Natural killer cell (primary cell): ENCODE data around the gene ATP13A3. TPM values are rescaled to one million over a fixed set of nuclear protein-coding genes. Genes with fewer than 3 reads are reported as not detected.

ENCODE experiments used
- ATAC-seq, 3 donors: fragments of 150-1000 bp in 2 of 3; fragments of 200-7000 bp in 1 of 3; cut with Tn5 transposase; 1 replicate in 1 of 3; 2 replicates in 2 of 3; pipeline ENCODE4 v1.10.0; 2021; ENCODE audit warnings: mild to moderate bottlenecking in 2 of 3, moderate library complexity in 2 of 3
- DNase-seq, 2 donors: peaks; one replicate each; pipeline versions ENCODE4 v3.0.0 to v3.0.0-alpha.2; 2013 to 2021; ENCODE audit warnings: mixed read lengths in 1 of 2
- H3K27ac ChIP-seq: one replicate; pipeline ENCODE4 v1.5.1; 2013; ENCODE audit warnings: mild to moderate bottlenecking, low read length
- H3K27me3 ChIP-seq: one replicate; pipeline ENCODE4 v1.6.1; 2013; ENCODE audit warnings: low read length; ENCODE audit not compliant: control insufficient read depth, insufficient read depth
- H3K36me3 ChIP-seq: one replicate; pipeline ENCODE4 v1.6.1; 2013; ENCODE audit warnings: low read length; ENCODE audit not compliant: control insufficient read depth, insufficient read depth
- H3K4me1 ChIP-seq: one replicate; pipeline ENCODE4 v1.6.1; 2013; ENCODE audit warnings: low read length; ENCODE audit not compliant: control insufficient read depth, insufficient read depth
- H3K4me3 ChIP-seq: one replicate; pipeline ENCODE4 v1.5.1; 2013; ENCODE audit warnings: low read length
- H3K9me3 ChIP-seq: one replicate; pipeline ENCODE4 v1.6.1; 2013; ENCODE audit warnings: low read length; ENCODE audit not compliant: control insufficient read depth, insufficient read depth
- H3K27ac Mint-ChIP-seq, 2 donors: one replicate each; pipeline ENCODE4 v1.8.0; 2022; ENCODE audit warnings: mild to moderate bottlenecking in 2 of 2, mixed read lengths in 2 of 2, moderate library complexity in 1 of 2
- H3K27me3 Mint-ChIP-seq, 2 donors: one replicate each; pipeline ENCODE4 v1.8.0; 2022; ENCODE audit warnings: low read depth in 2 of 2, mixed read lengths in 2 of 2
- H3K36me3 Mint-ChIP-seq: one replicate; pipeline ENCODE4 v1.8.0; 2022; ENCODE audit warnings: mixed read lengths
- H3K4me1 Mint-ChIP-seq, 2 donors: one replicate each; pipeline ENCODE4 v1.8.0; 2022; ENCODE audit warnings: mixed read lengths in 2 of 2
- H3K4me3 Mint-ChIP-seq: one replicate; pipeline ENCODE4 v1.8.0; 2022; ENCODE audit warnings: mild to moderate bottlenecking, moderate library complexity, mixed read lengths
- H3K9me3 Mint-ChIP-seq, 2 donors: one replicate each; pipeline ENCODE4 v1.8.0; 2022; ENCODE audit warnings: mixed read lengths in 2 of 2
- CTCF ChIP-seq: fragments of 200-600 bp; IDR thresholded peaks from one replicate; pipeline ENCODE4 v1.8.0; 2022; ENCODE audit warnings: antibody characterized with exemption
- WGBS: methylation state at CpG from one replicate; pipeline ENCODE4 v1.1.7; 2013; ENCODE audit warnings: missing lambda C conversion rate; ENCODE audit not compliant: insufficient coverage; 5-methylcytosine and 5-hydroxymethylcytosine counted together
- intact Hi-C: fragments of 100-400 bp; cut with micrococcal nuclease; formaldehyde crosslinking; loops from one replicate; pipeline ENCODE4 v1.14.2; 2022
- total RNA-seq, 4 donors: library from RNA; stranded (reverse); fragments of 120-200 nt in 1 of 4; gene quantifications; one replicate each; pipeline versions ENCODE4 v1.2.3 to v1.2.4, GENCODE V29; 2013 to 2022

Gene ATP13A3
- total RNA-seq, 3 donors from 2014 or later (not counting 1 experiment from before 2014, with no cell fraction given) = 62.9 to 79.2 (median 64.2) TPM

DNA sequence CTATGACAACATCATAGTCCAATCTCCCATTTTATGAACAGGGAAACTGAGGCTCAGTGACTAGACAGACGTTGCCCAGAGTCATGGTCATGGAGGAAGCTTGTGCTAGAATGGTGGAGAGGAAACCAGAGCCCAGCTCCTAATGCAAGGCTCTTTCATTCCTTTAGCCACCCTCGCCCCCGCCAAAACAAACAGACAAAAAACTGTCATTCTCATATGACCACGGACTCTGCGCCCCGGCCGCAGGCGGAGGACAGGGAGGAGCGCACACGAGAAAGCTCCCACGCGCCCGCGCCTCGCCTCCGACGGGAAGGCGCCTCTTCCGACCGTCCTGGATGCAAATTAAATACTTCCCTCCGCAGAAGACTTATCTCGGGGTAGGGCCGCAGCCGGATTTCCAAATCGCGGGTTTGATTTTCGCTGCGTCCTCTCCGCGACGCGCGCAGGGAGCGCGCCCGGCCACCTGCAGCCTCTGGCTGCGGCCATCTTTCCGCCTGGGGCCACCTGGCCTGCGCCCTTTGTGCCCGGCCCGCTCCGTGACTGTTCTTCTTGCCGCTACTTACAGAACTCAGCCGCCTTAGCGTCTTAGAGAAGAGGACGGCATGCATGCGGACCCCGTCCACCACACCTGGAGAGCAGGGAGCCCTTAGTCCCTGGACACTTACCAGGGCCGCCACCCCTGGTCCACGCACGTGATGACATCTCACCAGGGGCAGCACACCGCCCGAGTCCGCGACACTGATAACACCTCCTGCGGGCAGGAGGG lies 670 bp upstream of the ATP13A3 start:
- no peaks in the 10 kb centered on the region for H3K27me3 ChIP-seq
- no peaks in the 10 kb centered on the region for H3K9me3 ChIP-seq
- H3K27me3 Mint-ChIP-seq = no peaks in the 10 kb centered on the region
- H3K4me1 Mint-ChIP-seq = peaks cover 34 to 40% of the 10 kb centered on the region in 2 donors
- intact Hi-C loops = loop anchor here (1.0 to 10.0 kb wide), 3 partner anchors 15 to 777 kb away; no protein-coding TSS in a partner anchor
- H3K4me1 ChIP-seq = peaks cover 31% of the 10 kb centered on the region
- no peaks in the 10 kb centered on the region for H3K9me3 Mint-ChIP-seq
- H3K27ac ChIP-seq = peak overlapping the region; percentile 16
- peak overlapping the region; percentile 95 for H3K4me3 Mint-ChIP-seq
- H3K36me3 ChIP-seq = peaks cover 1% of the 10 kb centered on the region
- ATAC-seq = peak; percentile 12 to 20 (median 15)
- 9% methylated on average over 56 of the region's 56 CpGs for WGBS
- DNase-seq = peak; percentile 37 to 64
- no peak for TF ChIP-seq CTCF
- no peaks in the 10 kb centered on the region for H3K36me3 Mint-ChIP-seq
- H3K4me3 ChIP-seq = peak overlapping the region; percentile 61
- peak overlapping the region; percentile 59 to 89 for H3K27ac Mint-ChIP-seq

- H3K27ac Mint-ChIP-seq = peak overlapping the region; percentile 89 to 90
These were observed 792 bp downstream of the ATP13A3 start for GRCh38 chr3:194485881-194486539.

GRCh38 chr3:194485468-194485880 lies 1.3 kb downstream of the ATP13A3 start:
- H3K4me3 Mint-ChIP-seq = peak overlapping the region; percentile 91

More at GRCh38 chr3:194485881-194486539, 792 bp downstream of the ATP13A3 start:
- intact Hi-C loops = loop anchor here (2.0 to 10.0 kb wide), 2 partner anchors 97 to 779 kb away; no protein-coding TSS in a partner anchor
- peaks cover 31% of the 10 kb centered on the region for H3K4me1 ChIP-seq
- Mint-ChIP-seq H3K9me3 (no peaks in the 10 kb centered on the region), H3K4me1 (peaks cover 34 to 46% of the 10 kb centered on the region in 2 donors), H3K27me3 (no peaks in the 10 kb centered on the region), H3K4me3 (peak overlapping the region; percentile 91), H3K36me3 (no peaks in the 10 kb centered on the region)
- H3K9me3 ChIP-seq = no peaks in the 10 kb centered on the region
- under 1% methylated on average over 42 of the region's 42 CpGs for WGBS
- TF ChIP-seq CTCF = peak; percentile 29
- ATAC-seq (peak; percentile 51 to 58 (median 55)), DNase-seq (peak; percentile 61 to 72)
- peak overlapping the region; percentile 87 for H3K27ac ChIP-seq
- H3K27me3 ChIP-seq = no peaks in the 10 kb centered on the region
- peaks cover 4% of the 10 kb centered on the region for H3K36me3 ChIP-seq
- peak overlapping the region; percentile 64 for H3K4me3 ChIP-seq

More at GRCh38 chr3:194485468-194485880, 1.3 kb downstream of the ATP13A3 start:
- Mint-ChIP-seq H3K27ac (peak overlapping the region; percentile 89 to 90), H3K4me1 (peaks cover 34 to 46% of the 10 kb centered on the region in 2 donors), H3K9me3 (no peaks in the 10 kb centered on the region), H3K27me3 (no peaks in the 10 kb centered on the region), H3K36me3 (no peaks in the 10 kb centered on the region)
- Histone ChIP-seq H3K4me3 (peak overlapping the region; percentile 64), H3K9me3 (no peaks in the 10 kb centered on the region), H3K4me1 (peaks cover 31% of the 10 kb centered on the region), H3K36me3 (peaks cover 4% of the 10 kb centered on the region), H3K27ac (peak overlapping the region; percentile 87), H3K27me3 (no peaks in the 10 kb centered on the region)
- TF ChIP-seq CTCF = no peak
- intact Hi-C loops = loop anchor here (10.0 kb wide), 1 partner anchor 779 kb away; no protein-coding TSS in a partner anchor
- 37% methylated on average over 3 of the region's 6 CpGs for WGBS
- ATAC-seq (no peak), DNase-seq (peak in 1 of 2 donors; percentile 37)
